SK-N-SH (cell line): Measurements from ENCODE around the gene SHROOM3.
A peak's percentile ranks its signal among the peaks of the same experiment; 100 is the strongest.

Experiments
- CTCF ChIP-seq: fragments of 200-600 bp; sonication (generic); IDR thresholded peaks from 2 replicates; pipeline ENCODE4 v1.6.1; 2017; ENCODE audit warnings: antibody characterized with exemption, mild to moderate bottlenecking, moderate library complexity
- EP300 ChIP-seq, 2 experiments: IDR thresholded peaks; 2 replicates each; pipeline versions ENCODE4 v1.4.0 to v1.6.1; 2012; ENCODE audit warnings: borderline replicate concordance in 1 of 2, low read depth in 1 of 2, low read length in 1 of 2
- NRF1 ChIP-seq: IDR thresholded peaks from 2 replicates; pipeline ENCODE4 v1.6.1; 2012; ENCODE audit warnings: low read depth, mild to moderate bottlenecking, low read length
- RAD21 ChIP-seq: IDR thresholded peaks from 2 replicates; pipeline ENCODE4 v1.6.1; 2012; ENCODE audit warnings: mild to moderate bottlenecking, low read length

- TF ChIP-seq CTCF (no peak), RAD21 (no peak), EP300 (IDR thresholded peaks at IDR 0.05; ENCODE audit: borderline replicate concordance in 1 of 2, low read depth in 1 of 2, low read length in 1 of 2) (peak in 1 of 2 experiments; percentile 81; a peak in 1 of 4 replicates), NRF1 (no peak)
Observed at GRCh38 chr4:76589872-76590797, 155.1 kb downstream of the SHROOM3 start.
